Ishikawa (cell line): ENCODE measurements around the gene GALNT13.

Source experiments
- CEBPB ChIP-seq: IDR thresholded peaks from 2 replicates; pipeline ENCODE4 v1.6.1; 2012
- EP300 ChIP-seq: IDR thresholded peaks from 2 replicates; pipeline ENCODE4 v1.6.1; 2012; ENCODE audit warnings: borderline replicate concordance
- FOXM1 ChIP-seq: IDR thresholded peaks from 2 replicates; pipeline ENCODE4 v1.6.1; 2012; ENCODE audit warnings: low read depth, borderline replicate concordance
- MAX ChIP-seq: IDR thresholded peaks from 2 replicates; pipeline ENCODE4 v1.6.1; 2012
- RAD21 ChIP-seq: IDR thresholded peaks from 2 replicates; pipeline ENCODE4 v1.6.1; 2012; ENCODE audit warnings: low read depth
- TAF1 ChIP-seq: IDR thresholded peaks from 2 replicates; pipeline ENCODE4 v1.6.1; 2012; ENCODE audit warnings: low read depth, mild to moderate bottlenecking
- TEAD4 ChIP-seq: IDR thresholded peaks from 2 replicates; pipeline ENCODE4 v1.6.1; 2012
- TF ChIP-seq, protein P1 (sequence below): IDR thresholded peaks from 2 replicates; pipeline ENCODE4 v1.6.1; 2012

GRCh38 chr2:154331784-154332183, 460.1 kb downstream of the GALNT13 start:
- TF ChIP-seq TAF1 (no peak), TEAD4 (no peak), CEBPB (no peak), MAX (no peak), RAD21 (no peak), EP300 (no peak), FOXM1 (no peak)
- TF ChIP-seq, protein P1, sequence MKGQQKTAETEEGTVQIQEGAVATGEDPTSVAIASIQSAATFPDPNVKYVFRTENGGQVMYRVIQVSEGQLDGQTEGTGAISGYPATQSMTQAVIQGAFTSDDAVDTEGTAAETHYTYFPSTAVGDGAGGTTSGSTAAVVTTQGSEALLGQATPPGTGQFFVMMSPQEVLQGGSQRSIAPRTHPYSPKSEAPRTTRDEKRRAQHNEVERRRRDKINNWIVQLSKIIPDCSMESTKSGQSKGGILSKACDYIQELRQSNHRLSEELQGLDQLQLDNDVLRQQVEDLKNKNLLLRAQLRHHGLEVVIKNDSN: no peak
